NCI-H1417 (cell line): Measurements from ENCODE around the gene PLGLB1.
"Not testable (repeated sequence)": the region's sequence is repeated elsewhere in the genome, so short reads cannot be mapped to it uniquely, and the experiment has no call there.

Experiments used
- DNase-seq, 3 experiments: peaks; one replicate each; lab custom pipeline; 2025; lab: John Stamatoyannopoulos, UW

Gene PLGLB1

DNA sequence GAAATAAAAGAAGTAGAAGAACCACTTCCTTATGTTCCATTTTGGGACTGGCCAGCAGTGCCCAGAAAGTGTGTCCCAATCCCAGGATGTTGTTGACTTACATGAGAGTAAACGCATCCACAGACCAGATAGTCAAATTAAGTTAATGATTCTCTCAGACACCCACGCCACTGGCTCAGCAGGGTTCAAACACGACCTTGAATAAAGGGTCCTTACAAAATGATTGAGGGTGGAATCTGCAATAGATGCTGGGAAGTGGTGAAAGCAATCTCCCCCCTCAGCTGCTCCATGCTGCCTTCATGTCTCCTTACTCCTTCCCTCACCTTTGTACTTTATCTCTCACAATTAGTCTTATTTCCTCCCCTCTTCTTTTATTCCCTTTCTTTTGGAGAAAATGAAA, at the start of gene PLGLB1:
TSS of gene PLGLB1 (minus strand) at position 101 of the 400 bp plus-strand sequence. CDS start at position 40, 61 bp downstream.
- DNase-seq: not testable (repeated sequence)

DNA sequence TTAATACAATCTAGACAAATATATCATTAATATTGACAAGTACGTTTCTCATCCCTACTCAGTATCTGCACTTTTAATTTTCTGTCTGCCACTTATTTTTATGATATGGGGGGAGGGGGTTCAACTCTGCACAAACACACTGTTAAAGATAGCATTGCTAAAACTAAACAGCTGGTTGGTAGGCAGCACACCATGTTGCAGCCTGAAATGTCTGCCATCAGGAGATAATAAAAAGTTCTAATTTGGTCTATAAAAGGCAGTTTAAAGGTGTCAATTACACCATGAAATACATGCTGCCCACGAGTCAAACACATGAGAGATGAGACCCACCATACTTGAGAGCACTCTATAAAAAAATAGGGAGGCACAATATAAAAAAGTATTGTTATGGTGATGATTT, 42.7 kb upstream of the PLGLB1 start:
- not testable (repeated sequence) for DNase-seq

DNA sequence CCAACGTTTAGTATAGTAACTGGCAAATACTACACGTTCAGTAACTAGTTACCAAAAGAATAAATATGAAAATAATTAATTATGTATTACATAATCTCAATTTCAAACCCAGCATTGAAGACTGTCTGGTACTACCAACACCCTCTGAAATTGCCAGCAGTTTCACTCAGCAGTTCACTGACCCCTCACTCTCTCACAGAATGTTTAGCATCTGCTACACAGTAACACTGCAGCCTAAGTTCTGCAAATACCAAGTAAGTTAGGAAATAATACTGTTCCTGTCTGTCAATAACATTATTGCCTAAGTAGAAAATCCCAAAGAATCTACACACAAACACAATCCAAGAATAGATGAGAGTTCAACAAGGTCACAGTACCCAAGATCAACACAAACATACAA, 41.8 kb upstream of the PLGLB1 start:
- not testable (repeated sequence) for DNase-seq

GRCh38 chr2:87061519-87061918, 39.9 kb upstream of the PLGLB1 start:
- not testable (repeated sequence) for DNase-seq

DNA sequence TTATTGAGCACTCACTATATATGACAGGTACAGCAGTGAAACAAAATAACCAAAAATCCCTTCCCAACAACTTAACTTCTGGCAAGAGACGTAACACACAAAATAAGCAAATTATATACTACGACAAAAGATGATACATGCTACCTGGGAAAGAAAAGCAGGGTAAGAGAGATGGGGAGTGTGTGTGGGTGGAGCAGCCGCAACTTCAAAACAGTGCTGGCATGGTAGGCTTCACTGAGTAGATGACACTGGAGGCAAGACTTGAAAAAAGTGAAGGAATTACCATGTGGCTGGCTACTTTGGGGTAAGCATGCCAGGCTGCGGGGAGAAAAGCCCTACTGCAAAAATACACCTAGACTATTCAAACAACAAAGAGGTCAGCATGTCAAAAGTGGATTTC, 36.0 kb upstream of the PLGLB1 start:
- DNase-seq: not testable (repeated sequence)

DNA sequence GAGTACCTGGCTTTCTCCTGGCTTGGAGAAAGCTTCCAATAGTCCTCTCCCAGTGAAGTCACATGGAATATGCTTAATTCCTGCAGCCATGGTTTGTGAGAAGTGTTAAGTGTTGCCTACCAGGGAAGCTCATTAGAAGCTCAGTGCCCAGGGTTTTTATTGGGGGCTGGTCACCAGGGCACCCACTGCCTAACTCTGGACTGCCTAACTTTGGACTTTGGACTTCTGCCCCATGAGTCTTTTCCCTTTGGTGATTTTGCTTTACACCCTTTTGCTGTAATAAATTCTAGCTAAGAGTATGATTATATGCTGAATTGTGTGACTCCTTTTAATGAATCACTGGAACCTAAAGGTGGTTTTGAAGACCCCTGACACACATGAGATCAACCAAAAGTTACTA, 35.2 kb upstream of the PLGLB1 start:
- not testable (repeated sequence) for DNase-seq

DNA sequence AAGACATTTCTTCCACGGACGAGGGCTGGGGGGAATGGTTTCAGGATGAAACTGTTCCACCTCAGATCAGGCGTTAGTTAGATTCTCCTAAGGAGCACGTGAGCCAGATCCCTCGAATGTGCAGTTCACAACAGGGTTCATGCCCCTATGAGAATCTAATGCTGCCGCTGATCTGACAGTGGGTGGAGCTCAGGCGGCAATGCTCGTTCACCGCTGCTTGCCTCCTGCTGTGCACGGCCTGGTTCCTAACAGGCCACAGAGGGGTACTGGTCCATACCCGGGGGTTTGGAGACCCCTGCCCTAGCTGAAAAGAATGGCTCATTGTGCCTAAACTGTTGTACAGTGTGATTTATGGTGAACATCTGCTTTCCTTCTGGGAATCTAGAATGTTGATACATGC, 34.8 kb upstream of the PLGLB1 start:
- DNase-seq: not testable (repeated sequence)

GRCh38 chr2:87054375-87054774, 32.7 kb upstream of the PLGLB1 start:
- not testable (repeated sequence) for DNase-seq

DNA sequence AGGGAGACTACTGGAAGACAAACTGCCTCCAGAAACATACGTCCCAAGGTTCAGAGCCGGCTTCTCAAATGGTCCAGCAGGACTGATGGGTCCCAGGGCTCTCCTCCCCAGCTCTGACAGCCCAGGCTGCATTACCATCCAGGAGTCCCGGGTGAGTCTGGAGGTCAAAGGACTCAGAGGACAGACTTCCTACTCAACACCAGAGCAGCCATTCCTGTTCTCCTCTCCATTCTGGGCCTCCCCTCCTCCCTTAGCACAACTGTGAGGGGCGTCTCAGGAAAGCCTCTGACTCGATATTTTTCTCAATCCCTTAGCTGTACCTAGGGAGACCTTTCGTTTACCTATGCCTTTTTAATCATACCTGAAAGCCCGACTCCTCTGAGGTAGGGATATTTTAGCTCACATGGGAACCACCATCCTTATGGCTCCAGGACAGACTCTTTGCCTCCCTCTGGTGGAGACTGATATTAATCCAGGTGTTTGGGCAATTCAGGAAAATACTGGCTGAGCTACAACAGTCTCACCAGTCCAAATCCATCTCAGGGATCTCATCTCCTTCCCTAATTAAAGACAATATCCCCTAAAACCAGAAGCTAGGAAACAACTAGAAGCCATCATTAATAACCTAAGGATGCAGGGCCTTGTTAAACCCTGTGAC, 19.8 kb upstream of the PLGLB1 start:
- not testable (repeated sequence) for DNase-seq

DNA sequence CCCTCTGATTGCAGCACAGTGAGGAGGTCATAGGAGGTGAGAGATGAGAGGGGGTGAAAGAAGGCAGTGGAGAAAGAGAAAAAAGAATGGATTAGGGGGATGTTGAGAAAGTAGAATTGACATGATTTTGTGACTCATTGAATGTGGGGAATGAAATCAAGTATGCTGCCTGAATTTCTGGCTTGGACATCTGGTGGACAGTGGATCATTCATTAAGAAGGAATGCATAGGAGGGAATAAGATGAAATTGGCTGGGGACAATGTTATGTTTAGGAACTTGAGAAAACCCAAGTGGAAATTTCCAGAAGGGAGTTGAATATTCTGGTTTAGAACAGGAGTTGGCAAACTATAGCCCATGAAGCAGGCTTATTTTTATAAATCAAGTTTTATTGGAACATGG, 7.0 kb upstream of the PLGLB1 start:
- not testable (repeated sequence) for DNase-seq

- DNase-seq: not testable (repeated sequence)
These were observed 5.2 kb upstream of the PLGLB1 start for GRCh38 chr2:87026816-87027215.

DNA sequence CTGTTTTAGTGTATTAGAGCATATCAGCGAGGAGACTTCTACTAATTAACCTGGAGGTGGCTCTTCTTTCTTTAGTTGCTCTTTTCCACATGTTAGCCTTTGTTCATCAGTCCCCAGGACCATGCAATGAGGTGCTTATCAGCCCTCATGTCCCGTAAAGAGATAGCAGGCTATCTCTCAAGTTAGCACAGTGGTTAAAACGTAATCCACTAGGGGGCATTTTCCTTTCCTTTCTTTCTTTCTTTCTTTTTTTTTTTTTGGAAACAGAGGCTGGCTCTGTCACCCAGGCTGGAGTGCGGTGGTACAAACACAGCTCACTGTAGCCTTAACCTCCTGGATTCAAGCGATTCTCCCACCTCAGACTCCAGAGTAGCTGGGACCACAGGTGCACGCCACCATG, 4.3 kb upstream of the PLGLB1 start:
- not testable (repeated sequence) for DNase-seq

DNA sequence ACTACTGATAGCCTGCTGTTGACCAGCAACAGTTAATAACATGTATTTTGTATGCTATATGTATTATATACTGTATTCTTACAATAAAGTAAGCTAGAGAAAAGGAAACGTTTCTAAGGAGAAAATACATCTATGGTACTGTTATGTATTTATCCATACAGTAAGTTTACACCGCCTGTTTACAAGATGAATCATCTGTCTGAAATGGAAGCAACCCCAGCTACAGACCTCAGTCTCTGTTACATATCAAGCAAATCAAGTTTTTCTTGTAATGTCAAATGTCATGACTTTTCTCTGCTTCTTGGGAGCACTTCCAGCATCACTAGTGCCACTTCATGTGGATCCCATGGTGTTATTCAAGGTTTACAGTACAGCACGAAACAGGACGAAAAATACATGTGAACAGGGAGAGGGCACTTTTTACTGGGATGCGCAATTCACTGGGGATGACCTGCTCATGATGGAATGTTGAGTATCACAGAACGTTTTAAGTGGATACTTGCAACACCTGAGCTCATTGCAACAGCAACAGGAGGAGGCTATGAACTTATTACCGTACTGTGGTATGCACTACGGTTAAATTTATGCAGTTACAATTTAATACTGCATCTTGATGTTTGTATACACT, 2.5 kb upstream of the PLGLB1 start:
- not testable (repeated sequence) for DNase-seq

DNA sequence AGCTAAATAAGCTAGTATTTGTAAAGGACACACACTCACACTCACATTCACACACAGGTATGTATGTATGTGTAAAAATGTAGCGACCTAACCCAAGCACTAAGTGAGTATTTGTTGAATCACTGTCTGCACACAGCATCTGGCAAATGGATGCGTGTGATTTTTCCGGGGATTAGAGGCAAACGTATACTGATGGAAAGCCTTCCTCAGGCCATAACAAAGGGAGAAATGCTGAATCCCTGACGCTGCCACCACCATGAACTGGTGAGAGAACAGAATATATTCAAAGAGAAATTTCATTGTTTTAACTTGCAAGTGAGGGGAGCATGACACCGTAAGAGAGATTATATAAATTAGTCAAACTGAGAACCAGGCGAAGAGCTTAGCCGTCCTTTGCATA, 601 bp downstream of the PLGLB1 start:
- not testable (repeated sequence) for DNase-seq

GRCh38 chr2:87019053-87019452, 2.6 kb downstream of the PLGLB1 start:
- not testable (repeated sequence) for DNase-seq

DNA sequence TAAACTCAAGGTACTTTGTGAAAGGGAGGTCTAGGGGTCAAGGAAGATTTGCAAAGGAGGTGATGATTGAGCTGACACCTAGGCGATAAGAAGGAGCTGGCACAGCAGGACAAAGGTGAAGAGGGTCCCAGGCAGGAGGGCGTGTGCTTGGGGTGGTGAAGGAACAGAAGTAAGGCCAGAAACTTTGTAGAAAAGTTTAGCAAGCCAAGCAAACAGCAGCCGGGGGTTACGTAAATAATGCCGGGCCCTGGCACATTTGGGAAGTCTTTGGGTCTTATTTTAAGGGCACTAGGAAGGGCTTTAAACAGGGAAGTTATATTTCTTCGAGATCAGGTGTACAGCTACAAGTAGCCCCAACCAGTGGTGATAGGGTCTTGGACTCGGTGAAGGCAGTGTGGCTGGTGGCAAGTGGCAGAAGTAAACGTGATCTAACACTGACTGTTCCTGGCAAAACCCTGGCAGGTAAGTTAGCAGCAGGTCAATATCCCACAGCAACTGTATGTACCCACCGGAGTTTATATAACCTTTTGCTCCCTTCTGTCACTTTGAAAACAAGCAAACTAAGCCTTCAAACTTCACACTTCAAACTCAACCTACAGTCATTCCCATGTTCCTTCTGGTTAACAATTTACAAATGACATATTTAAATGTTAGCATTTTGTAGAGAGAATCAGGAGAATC, 7.0 kb downstream of the PLGLB1 start:
- not testable (repeated sequence) for DNase-seq

DNA sequence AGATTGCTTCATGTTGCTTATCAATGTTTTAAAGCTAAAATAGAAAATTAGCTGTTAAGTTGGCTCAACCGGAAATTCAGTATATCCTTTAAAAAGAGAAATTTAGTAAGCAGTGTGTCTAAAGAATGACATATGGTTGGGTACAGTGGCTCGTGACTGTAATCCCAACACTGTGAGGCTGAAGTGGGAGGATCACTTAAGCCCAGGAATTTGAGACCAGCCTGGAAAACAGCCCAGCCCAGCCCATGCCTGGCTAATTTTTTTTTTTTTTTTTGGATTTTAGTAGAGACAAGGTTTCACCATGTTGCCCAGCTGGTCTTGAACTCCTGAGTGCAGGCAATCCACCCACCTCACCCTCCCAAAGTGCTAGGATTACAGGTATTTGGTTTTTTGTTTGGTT, 17.2 kb downstream of the PLGLB1 start:
- DNase-seq: not testable (repeated sequence)
